Endodermal cell (in vitro differentiated cells): ENCODE measurements around the gene MCU. TPM values are rescaled to one million over a fixed set of nuclear protein-coding genes. Genes with fewer than 3 reads are reported as not detected.

Source experiments
- DNase-seq: peaks from one replicate; pipeline ENCODE4 v3.0.0-alpha.2; 2017
- H3K27ac ChIP-seq: 2 replicates; pipeline ENCODE4 v1.5.1; 2013; ENCODE audit warnings: mild to moderate bottlenecking, low read depth, low read length, moderate library complexity
- H3K27me3 ChIP-seq: 2 replicates; pipeline ENCODE4 v1.6.1; 2013; ENCODE audit warnings: mild to moderate bottlenecking, low read length, moderate library complexity; ENCODE audit not compliant: insufficient read depth, control insufficient read depth, poor library complexity, severe bottlenecking
- H3K36me3 ChIP-seq: 2 replicates; pipeline ENCODE4 v1.7.0; 2013; ENCODE audit warnings: mild to moderate bottlenecking, low read length, moderate library complexity; ENCODE audit not compliant: control insufficient read depth, insufficient read depth
- H3K4me1 ChIP-seq: one replicate; pipeline ENCODE4 v1.7.0; 2013; ENCODE audit warnings: low read length; ENCODE audit not compliant: control insufficient read depth, insufficient read depth
- H3K4me3 ChIP-seq: 2 replicates; pipeline ENCODE4 v1.5.1; 2013; ENCODE audit warnings: mild to moderate bottlenecking, low read length, moderate library complexity
- H3K9ac ChIP-seq: 2 replicates; pipeline ENCODE4 v1.6.1; 2013; ENCODE audit warnings: mild to moderate bottlenecking, low read length, moderate library complexity; ENCODE audit not compliant: poor library complexity, severe bottlenecking; ENCODE audit errors: extremely low read depth
- H3K9me3 ChIP-seq: 2 replicates; pipeline ENCODE4 v1.6.1; 2013; ENCODE audit warnings: mild to moderate bottlenecking, low read length, moderate library complexity; ENCODE audit not compliant: control insufficient read depth
- H3K27ac Mint-ChIP-seq: 2 replicates; pipeline ENCODE4 v1.8.0; 2020; ENCODE audit warnings: mixed read lengths
- H3K27me3 Mint-ChIP-seq: 2 replicates; pipeline ENCODE4 v1.8.0; 2021; ENCODE audit warnings: mild to moderate bottlenecking, mixed read lengths; ENCODE audit not compliant: insufficient read depth
- H3K36me3 Mint-ChIP-seq: 2 replicates; pipeline ENCODE4 v1.8.0; 2020; ENCODE audit warnings: low read depth, mixed read lengths
- H3K4me1 Mint-ChIP-seq: 2 replicates; pipeline ENCODE4 v1.8.0; 2020; ENCODE audit warnings: mixed read lengths
- H3K4me3 Mint-ChIP-seq: 2 replicates; pipeline ENCODE4 v1.8.0; 2020; ENCODE audit warnings: mild to moderate bottlenecking, moderate library complexity, mixed read lengths
- H3K9me3 Mint-ChIP-seq: 2 replicates; pipeline ENCODE4 v1.8.0; 2020; ENCODE audit warnings: mild to moderate bottlenecking, mixed read lengths
- WGBS, 2 experiments: methylation state at CpG; one replicate each; pipeline versions ENCODE4 v1.1.5 to v1.1.7; 2013; ENCODE audit warnings: missing lambda C conversion rate in 2 of 2, mixed read lengths in 1 of 2; ENCODE audit not compliant: insufficient coverage in 1 of 2, insufficient read length in 1 of 2; 5-methylcytosine and 5-hydroxymethylcytosine counted together
- total RNA-seq, 2 donors: library from RNA; stranded (reverse); fragmentation: NEBNext Ultra II Directional in 1 of 2; extraction: Animal tissue kit (Norgen Biotek cat#: 25700) in 1 of 2; gene quantifications; 2 replicates in 1 of 2; 3 replicates in 1 of 2; pipeline ENCODE4 v1.2.1, GENCODE V29; 2021
- TF ChIP-seq, protein P1 (sequence below): fragments of 200-600 bp; sonication (generic); conservative IDR thresholded peaks from 2 replicates; pipeline ENCODE4 v1.5.0; 2021; ENCODE audit warnings: antibody characterized with exemption, mild to moderate bottlenecking

MCU gene
- total RNA-seq, 2 donors from 2014 or later, result 46.1 to 48.5 TPM

DNA sequence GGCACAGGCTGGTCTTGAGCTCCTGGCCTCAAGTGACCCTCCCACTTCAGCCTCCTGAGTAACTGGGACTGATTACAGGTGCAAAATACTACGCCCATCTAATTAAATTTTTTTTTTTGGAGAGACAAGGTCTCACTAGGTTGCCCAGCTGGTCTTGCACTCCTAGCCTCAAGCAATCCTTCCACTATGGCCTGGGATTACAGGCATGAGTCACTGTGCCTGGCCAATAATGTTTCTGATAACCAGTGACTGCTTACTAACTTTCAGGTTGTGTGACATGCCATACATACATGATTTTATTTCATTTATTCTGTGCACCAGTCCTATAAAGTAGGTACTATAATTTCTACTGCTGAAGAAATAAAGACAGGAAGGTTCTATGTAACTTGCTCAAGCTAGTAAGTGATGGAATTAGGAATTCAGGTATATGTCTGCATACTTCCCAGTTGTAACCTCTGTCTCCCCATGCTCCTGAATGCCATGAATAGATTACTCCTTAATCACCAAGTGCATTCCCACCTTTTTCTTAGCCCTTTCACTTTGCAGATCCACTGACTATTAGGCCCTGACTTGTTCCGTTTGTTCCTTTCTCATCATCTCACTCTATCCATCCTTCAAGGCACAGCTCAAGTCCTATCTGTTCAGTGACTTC lies 28.1 kb downstream of the MCU start:
- H3K4me3 Mint-ChIP-seq, result no peak overlapping the region
- peak; percentile 57 for DNase-seq
- H3K27me3 Mint-ChIP-seq, result no peaks in the 10 kb centered on the region

DNA sequence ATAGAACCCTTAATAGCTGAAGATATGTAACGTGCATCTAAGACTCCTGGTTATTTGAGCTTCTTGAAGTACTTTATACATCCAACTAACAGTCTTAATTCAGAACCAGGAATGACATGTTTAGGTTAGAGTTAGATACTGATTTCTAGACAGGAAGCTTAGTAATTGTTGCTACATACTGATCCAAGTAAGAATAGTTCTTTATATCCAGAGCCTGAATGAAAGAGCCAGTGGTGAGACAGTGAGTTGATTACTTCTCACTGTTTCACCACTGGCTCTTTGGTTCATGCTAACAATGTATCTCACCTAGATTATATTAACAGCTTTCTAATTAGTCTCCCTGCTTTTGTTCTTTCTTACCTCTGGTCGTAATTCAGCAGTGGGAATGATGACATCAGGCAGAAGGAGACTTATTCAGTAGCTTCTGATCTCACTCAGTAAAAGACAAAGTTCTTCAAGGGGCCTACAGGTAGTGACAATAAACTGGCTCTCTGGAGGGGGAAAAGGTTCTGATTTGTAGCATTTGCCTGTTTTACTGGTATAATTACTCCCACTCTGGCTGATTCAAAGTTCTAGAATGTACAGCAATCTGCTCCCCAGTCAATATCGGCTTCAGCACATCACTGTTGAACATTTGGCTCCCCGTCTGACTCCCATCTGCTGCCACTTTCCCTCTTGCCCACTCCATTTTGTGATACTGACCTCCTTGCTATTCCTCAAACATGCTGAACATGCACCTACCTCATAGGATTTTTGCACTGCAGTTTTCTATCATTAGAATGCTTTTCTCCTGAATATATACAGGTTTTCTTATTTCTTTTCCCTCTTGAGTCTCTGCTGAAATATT lies 29.1 kb downstream of the MCU start:
- no peak for DNase-seq
- H3K4me3 Mint-ChIP-seq, result no peak overlapping the region
- peaks cover 16% of the 10 kb centered on the region for H3K4me1 Mint-ChIP-seq
- 85 to 93% methylated on average over 3 to 4 of the region's 4 CpGs for WGBS, 2 experiments
- peaks cover 24% of the 10 kb centered on the region for H3K36me3 Mint-ChIP-seq
- H3K9me3 Mint-ChIP-seq, result no peaks in the 10 kb centered on the region
- Histone ChIP-seq H3K4me1 (peaks cover 4% of the 10 kb centered on the region), H3K27ac (no peak overlapping the region), H3K4me3 (no peak overlapping the region), H3K27me3 (no peaks in the 10 kb centered on the region), H3K9me3 (no peaks in the 10 kb centered on the region), H3K36me3 (peaks cover 10% of the 10 kb centered on the region), H3K9ac (no peak overlapping the region)
- no peaks in the 10 kb centered on the region for H3K27me3 Mint-ChIP-seq
- TF ChIP-seq, protein P1, sequence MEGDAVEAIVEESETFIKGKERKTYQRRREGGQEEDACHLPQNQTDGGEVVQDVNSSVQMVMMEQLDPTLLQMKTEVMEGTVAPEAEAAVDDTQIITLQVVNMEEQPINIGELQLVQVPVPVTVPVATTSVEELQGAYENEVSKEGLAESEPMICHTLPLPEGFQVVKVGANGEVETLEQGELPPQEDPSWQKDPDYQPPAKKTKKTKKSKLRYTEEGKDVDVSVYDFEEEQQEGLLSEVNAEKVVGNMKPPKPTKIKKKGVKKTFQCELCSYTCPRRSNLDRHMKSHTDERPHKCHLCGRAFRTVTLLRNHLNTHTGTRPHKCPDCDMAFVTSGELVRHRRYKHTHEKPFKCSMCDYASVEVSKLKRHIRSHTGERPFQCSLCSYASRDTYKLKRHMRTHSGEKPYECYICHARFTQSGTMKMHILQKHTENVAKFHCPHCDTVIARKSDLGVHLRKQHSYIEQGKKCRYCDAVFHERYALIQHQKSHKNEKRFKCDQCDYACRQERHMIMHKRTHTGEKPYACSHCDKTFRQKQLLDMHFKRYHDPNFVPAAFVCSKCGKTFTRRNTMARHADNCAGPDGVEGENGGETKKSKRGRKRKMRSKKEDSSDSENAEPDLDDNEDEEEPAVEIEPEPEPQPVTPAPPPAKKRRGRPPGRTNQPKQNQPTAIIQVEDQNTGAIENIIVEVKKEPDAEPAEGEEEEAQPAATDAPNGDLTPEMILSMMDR, result no peak
- no peak overlapping the region for H3K27ac Mint-ChIP-seq

More for the DNA sequence above, 28.1 kb downstream of the MCU start:
- peaks cover 14% of the 10 kb centered on the region for H3K36me3 ChIP-seq
- 81 to 83% methylated on average over 2 of the region's 2 CpGs for WGBS, 2 experiments
- peaks cover 30% of the 10 kb centered on the region for H3K36me3 Mint-ChIP-seq
- peaks cover 4% of the 10 kb centered on the region for H3K4me1 ChIP-seq
- no peaks in the 10 kb centered on the region for H3K27me3 ChIP-seq
- H3K9me3 ChIP-seq, result no peaks in the 10 kb centered on the region
- H3K27ac ChIP-seq, result no peak overlapping the region
- H3K9ac ChIP-seq, result no peak overlapping the region
- peaks cover 16% of the 10 kb centered on the region for H3K4me1 Mint-ChIP-seq
- TF ChIP-seq, protein P1, result no peak
- H3K9me3 Mint-ChIP-seq, result no peaks in the 10 kb centered on the region
- peak overlapping the region; percentile 53 for H3K27ac Mint-ChIP-seq
- H3K4me3 ChIP-seq, result no peak overlapping the region

DNA sequence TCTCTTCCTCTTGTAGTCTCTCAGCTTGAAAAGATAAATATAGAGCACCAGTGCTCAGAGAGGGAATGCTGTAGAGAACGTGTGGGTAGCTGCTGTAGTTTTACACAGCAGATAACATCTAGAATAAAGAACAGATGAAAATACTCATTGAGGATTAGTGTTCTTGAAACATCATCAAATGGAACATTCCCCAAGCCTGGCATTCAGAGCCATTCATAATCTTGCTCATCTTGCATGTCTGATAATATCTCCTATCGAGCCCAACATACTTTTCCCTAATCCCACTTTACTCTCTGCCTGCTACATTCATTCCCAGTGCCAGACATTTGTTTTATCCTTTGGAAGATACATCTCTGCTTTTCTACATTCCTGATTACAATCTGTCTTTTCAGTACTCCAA lies 35.2 kb downstream of the MCU start:
- Histone ChIP-seq H3K4me1 (no peaks in the 10 kb centered on the region), H3K4me3 (no peak overlapping the region), H3K36me3 (no peaks in the 10 kb centered on the region), H3K27ac (no peak overlapping the region), H3K9ac (no peak overlapping the region), H3K27me3 (no peaks in the 10 kb centered on the region), H3K9me3 (no peaks in the 10 kb centered on the region)
- H3K4me3 Mint-ChIP-seq, result no peak overlapping the region
- H3K9me3 Mint-ChIP-seq, result no peaks in the 10 kb centered on the region
- TF ChIP-seq, protein P1, result no peak
- peaks cover 22% of the 10 kb centered on the region for H3K36me3 Mint-ChIP-seq
- peaks cover 17% of the 10 kb centered on the region for H3K4me1 Mint-ChIP-seq
- 80 to 90% methylated on average over 2 of the region's 2 CpGs for WGBS, 2 experiments
- no peaks in the 10 kb centered on the region for H3K27me3 Mint-ChIP-seq
- no peak overlapping the region for H3K27ac Mint-ChIP-seq
- DNase-seq, result no peak
